Measurements from ENCODE around the gene ADAM11.
A peak's percentile ranks its signal among the peaks of the same experiment; 100 is the strongest.

The ADAM11 gene

GRCh38 chr17:44757045-44757917, 1.5 kb upstream of the ADAM11 start:
- H3K4me3 ChIP-seq (ENCODE audit: low read depth, low read length): no peak overlapping the region
- DNase-seq (ENCODE audit: low read depth): no peak

DNA sequence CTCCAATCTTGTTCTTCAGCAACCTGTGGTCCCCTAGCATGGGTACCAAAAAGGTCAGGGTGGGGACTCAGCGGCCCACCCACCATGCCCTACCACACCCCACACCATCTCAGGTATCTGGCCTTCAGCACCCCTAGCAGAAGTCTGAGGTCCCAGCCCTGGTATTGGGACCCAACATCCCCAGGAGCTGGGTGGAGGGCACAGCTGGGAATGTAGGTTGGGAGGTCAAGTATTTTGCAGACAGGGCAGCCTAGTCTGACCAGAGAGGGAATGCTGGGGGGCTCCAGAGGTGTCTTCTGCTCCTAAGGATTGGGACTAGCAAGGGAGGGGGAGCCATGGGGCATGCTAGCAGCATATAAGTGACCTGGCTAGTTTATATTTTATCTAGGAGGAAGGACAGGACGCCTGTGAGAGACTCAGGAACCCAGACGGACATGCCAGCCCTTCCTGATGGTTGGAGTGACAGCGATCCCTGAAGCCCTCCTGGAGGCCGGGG, 822 bp upstream of the ADAM11 start:
- no peak for DNase-seq (ENCODE audit: low read depth)

DNA sequence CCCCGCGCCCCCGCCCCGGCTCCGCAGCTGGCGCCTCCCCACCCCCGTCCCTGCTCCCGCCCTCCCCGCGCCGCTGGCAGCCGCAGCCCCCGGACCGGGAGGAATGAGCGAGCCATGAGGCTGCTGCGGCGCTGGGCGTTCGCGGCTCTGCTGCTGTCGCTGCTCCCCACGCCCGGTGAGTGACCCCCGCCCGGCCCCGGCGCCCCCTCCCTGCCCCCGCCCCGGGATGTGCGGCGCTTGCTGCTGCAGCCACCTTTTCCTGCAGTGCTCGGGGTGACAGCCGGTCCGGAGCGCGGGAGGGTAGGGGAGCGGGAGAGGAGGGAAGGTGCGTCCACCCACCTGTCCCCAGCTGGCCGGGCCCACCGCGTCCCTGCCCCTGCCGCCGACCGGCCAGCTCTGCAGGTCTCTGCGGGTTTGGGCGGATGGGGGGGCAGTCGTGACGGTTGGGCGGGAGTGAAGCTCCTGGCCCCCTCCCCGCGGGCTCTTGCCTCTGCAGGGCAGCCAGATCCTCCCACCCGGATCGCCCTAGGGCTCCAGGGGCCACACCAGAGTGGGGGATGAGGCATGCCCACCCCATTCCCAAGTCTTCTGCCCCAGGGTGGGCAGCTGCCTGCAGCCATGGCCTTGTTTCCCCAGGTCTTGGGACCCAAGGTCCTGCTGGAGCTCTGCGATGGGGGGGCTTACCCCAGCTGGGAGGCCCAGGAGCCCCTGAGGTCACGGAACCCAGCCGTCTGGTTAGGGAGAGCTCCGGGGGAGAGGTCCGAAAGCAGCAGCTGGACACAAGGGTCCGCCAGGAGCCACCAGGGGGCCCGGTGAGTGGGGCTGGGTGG, 513 bp downstream of the ADAM11 start:
- no peak for DNase-seq (ENCODE audit: low read depth)
- peak overlapping the region; percentile 43 for H3K4me3 ChIP-seq (ENCODE audit: low read depth, low read length)

More for the DNA sequence above, 822 bp upstream of the ADAM11 start:
- no peak overlapping the region for H3K4me3 ChIP-seq (ENCODE audit: low read depth, low read length)

DNA sequence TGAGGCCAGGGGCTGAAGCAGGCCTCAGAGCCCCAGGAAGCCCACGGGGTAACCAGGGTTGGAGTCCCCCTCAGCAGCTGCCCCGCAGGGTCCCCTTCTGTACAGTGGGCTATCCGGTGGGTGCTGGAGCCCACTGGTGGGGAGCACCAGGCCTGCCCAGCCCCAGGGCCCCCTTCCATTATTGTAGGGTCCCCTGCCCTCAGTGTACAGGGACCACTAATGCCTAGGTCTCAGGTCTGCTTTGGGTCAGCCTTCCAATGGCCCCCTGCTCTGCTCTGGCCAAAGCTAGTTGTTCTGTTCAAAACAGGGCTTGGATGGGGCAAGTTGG, 1.1 kb downstream of the ADAM11 start:
- H3K4me3 ChIP-seq (ENCODE audit: low read depth, low read length): no peak overlapping the region
- DNase-seq (ENCODE audit: low read depth): no peak

GRCh38 chr17:44760474-44761308, 1.9 kb downstream of the ADAM11 start:
- DNase-seq (ENCODE audit: low read depth): no peak
- H3K4me3 ChIP-seq (ENCODE audit: low read depth, low read length): no peak overlapping the region

- H3K4me3 ChIP-seq (ENCODE audit: low read depth, low read length): no peak overlapping the region
- no peak for DNase-seq (ENCODE audit: low read depth)
Measured at GRCh38 chr17:44761932-44762810, 3.4 kb downstream of the ADAM11 start.

DNA sequence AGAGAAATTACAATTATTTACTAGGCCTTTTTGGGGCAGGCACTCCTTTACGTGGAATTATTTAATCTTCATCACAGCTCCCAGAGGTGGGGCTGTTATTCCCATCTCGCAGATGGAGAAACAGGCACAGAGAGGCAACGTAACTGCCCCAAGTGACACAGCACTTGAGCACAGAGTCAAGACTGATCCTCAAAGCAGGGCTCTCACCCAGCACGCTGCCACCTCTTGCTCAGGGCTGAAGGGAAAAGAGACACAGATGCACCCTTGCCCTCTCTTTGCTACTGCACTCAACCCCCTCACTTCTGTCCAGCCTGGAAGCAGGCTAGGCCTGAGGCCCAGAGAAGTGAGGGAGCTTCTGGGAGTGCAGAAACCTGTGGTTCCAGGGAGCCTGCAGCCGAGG, 4.4 kb downstream of the ADAM11 start:
- H3K4me3 ChIP-seq (ENCODE audit: low read depth, low read length): no peak overlapping the region
- no peak for DNase-seq (ENCODE audit: low read depth)

DNA sequence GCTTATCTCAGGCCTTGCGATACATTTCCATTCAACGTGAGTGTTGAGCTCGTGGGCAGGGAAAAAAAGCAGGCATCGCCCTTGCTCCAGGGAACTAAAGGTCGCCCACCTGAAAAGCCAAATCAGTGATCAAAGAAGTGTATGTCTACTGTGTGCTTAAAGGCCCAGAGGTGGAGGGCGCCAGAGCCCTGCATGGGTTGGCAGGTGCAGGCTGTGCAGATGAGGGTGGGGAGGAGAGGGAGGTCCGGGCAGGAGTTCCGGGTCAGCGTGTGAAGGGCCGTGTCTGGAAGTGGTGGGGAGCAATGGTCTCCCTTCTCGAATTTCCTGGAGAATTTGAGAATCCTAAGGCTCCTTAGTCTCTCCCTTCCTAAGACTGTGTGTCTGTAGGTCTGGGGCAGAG, 7.2 kb downstream of the ADAM11 start:
- H3K4me3 ChIP-seq (ENCODE audit: low read depth, low read length): no peak overlapping the region
- DNase-seq (ENCODE audit: low read depth): no peak

DNA sequence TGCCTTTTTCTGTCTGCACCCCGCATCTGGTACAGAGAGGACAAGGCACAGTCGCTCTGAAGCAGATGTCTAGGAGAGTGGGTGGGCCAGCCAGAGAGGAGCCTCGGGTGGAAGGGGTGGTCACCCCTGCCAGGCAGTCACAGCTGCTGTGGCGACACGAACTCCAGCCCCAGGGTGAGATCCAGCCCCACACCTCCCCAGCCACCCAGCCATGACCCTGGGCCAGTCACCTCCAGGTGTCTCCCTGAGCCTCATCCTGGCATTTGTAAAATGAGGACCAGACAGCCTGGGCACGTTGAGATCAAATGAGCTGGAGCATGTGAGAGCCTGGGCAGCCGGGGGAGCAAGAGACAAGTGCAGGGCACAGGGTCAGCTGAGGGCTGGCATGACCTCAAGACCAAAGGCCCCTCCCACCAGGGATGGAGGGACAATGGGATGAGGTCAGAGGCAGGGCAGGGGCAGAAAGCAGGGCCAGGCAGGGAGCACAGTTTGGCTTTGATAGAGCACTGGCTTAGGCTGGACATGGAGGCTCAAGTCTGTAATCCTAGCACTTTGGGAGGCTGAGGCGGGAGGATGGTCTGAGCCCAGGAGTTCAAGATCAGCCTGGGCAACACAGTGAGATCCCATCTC, 7.7 kb downstream of the ADAM11 start:
- no peak overlapping the region for H3K4me3 ChIP-seq (ENCODE audit: low read depth, low read length)
- no peak for DNase-seq (ENCODE audit: low read depth)

- no peak for DNase-seq (ENCODE audit: low read depth)
- H3K4me3 ChIP-seq (ENCODE audit: low read depth, low read length): no peak overlapping the region
Measured at GRCh38 chr17:44767493-44767892, 8.7 kb downstream of the ADAM11 start.

GRCh38 chr17:44768505-44769142, 9.8 kb downstream of the ADAM11 start:
- no peak for DNase-seq (ENCODE audit: low read depth)
- H3K4me3 ChIP-seq (ENCODE audit: low read depth, low read length): no peak overlapping the region

GRCh38 chr17:44769230-44769629, 10.4 kb downstream of the ADAM11 start:
- no peak overlapping the region for H3K4me3 ChIP-seq (ENCODE audit: low read depth, low read length)

DNA sequence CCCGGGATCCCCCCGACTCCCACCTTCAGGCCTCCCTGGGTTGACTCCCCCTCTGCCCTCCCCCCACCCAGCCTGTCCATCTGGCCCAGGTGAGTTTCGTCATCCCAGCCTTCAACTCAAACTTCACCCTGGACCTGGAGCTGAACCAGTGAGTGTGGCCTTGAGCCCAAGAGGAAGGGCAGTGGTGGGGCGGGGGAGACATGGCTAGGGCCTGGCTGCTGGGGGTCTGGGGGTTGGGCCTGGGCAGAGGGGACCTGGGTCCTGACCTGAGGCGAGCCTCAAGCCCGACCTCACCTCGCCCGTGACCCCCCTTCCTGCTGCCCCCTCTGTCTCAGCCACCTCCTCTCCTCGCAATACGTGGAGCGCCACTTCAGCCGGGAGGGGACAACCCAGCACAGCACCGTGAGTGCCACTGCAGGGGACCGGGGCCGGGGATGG, 10.9 kb downstream of the ADAM11 start:
- DNase-seq (ENCODE audit: low read depth): no peak

More at GRCh38 chr17:44769230-44769629, 10.4 kb downstream of the ADAM11 start:
- no peak for DNase-seq (ENCODE audit: low read depth)

DNA sequence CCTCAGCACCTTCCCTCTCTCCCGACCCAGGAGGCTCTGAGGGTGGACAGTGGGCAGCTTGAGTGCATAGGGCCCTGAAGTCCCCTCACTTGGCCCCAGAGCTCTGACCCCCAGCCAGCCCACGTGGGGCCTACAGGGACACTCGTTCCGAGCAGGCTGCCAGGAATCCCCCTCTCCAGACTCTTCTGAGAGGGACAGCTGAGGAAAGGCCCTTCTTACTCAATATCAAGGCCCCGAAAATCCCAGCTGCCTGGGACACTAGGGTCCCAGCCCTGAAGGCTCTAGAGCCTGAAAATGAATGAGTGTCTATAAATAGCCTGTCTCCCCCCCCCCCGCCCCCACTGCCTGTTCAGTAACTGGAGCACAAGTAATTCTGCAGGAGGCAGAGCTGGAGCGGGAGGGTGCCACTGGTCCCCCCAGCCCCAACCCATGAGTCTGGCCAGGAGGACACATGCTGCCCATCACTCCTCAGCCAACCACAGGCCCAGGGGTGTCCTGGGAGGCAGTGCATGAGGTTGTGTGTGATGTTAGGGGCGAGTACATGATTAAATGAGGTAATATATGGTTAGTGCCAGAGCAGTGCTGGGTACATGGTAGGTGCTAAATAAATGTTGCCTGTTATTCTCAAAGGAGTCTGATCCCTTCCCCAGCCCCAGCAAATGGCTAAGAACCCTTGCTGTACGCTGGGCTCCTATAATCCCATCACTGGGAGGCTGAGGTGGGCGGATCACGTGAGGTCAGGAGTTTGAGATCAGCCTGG, 11.6 kb downstream of the ADAM11 start:
- no peak overlapping the region for H3K4me3 ChIP-seq (ENCODE audit: low read depth, low read length)
- no peak for DNase-seq (ENCODE audit: low read depth)

More for the DNA sequence above, 10.9 kb downstream of the ADAM11 start:
- H3K4me3 ChIP-seq (ENCODE audit: low read depth, low read length): no peak overlapping the region

- no peak overlapping the region for H3K4me3 ChIP-seq (ENCODE audit: low read depth, low read length)
- no peak for DNase-seq (ENCODE audit: low read depth)
Measured at GRCh38 chr17:44772308-44773045, 13.7 kb downstream of the ADAM11 start.

- H3K4me3 ChIP-seq (ENCODE audit: low read depth, low read length): no peak overlapping the region
- DNase-seq (ENCODE audit: low read depth): no peak
Measured at GRCh38 chr17:44773140-44773539, 14.4 kb downstream of the ADAM11 start.
